Epithelial cell of esophagus (primary cell): ENCODE results near the gene TMEM178B.

Source experiments
- DNase-seq: peaks from one replicate; pipeline ENCODE4 v3.0.0; 2010; ENCODE audit warnings: low read depth
- H3K4me3 ChIP-seq: 2 replicates; pipeline ENCODE4 v1.5.1; 2011; ENCODE audit warnings: mild to moderate bottlenecking, low read length, control low read depth
- CTCF ChIP-seq: IDR thresholded peaks from 2 replicates; pipeline ENCODE4 v1.5.1; 2011; ENCODE audit warnings: low read depth, mild to moderate bottlenecking, low read length, control low read depth, inconsistent platforms; ENCODE audit not compliant: insufficient read depth; ENCODE audit errors: missing control alignments

Gene TMEM178B

GRCh38 chr7:141477865-141478264 is 404.0 kb downstream of the TMEM178B start:
- no peak overlapping the region for H3K4me3 ChIP-seq
- TF ChIP-seq CTCF, result no peak
- peak; percentile 11 for DNase-seq

GRCh38 chr7:141478845-141479244 is 405.0 kb downstream of the TMEM178B start:
- no peak overlapping the region for H3K4me3 ChIP-seq

GRCh38 chr7:141480953-141481352 is 407.1 kb downstream of the TMEM178B start:
- TF ChIP-seq CTCF, result no peak
- H3K4me3 ChIP-seq, result no peak overlapping the region
- DNase-seq, result no peak

More at GRCh38 chr7:141478845-141479244, 405.0 kb downstream of the TMEM178B start:
- no peak for TF ChIP-seq CTCF
- DNase-seq, result no peak

GRCh38 chr7:141481971-141482370 is 408.1 kb downstream of the TMEM178B start:
- no peak for DNase-seq
- no peak for TF ChIP-seq CTCF
- no peak overlapping the region for H3K4me3 ChIP-seq

- no peak overlapping the region for H3K4me3 ChIP-seq
- no peak for TF ChIP-seq CTCF
- peak; percentile 21 for DNase-seq
Observed at GRCh38 chr7:141483044-141483443, 409.2 kb downstream of the TMEM178B start.

GRCh38 chr7:141484907-141485306 is 411.0 kb downstream of the TMEM178B start:
- TF ChIP-seq CTCF, result no peak

GRCh38 chr7:141486959-141487358 is 413.1 kb downstream of the TMEM178B start:
- DNase-seq, result no peak
- H3K4me3 ChIP-seq, result no peak overlapping the region
- no peak for TF ChIP-seq CTCF

More at GRCh38 chr7:141484907-141485306, 411.0 kb downstream of the TMEM178B start:
- H3K4me3 ChIP-seq, result no peak overlapping the region
- DNase-seq, result no peak
